HG03432 (cell line): ENCODE results near the gene MEMO1.
"Not testable (repeated sequence)": the region's sequence is repeated elsewhere in the genome, so short reads cannot be mapped to it uniquely, and the experiment has no call there.

Source experiments
- ATAC-seq: cut with Tn5 transposase; IDR thresholded peaks from one replicate; pipeline ENCODE4 v1.9.1; 2021; ENCODE audit warnings: mild to moderate bottlenecking, moderate library complexity; ENCODE audit not compliant: unreplicated experiment

Gene MEMO1

GRCh38 chr2:31920962-31921361, 89.8 kb downstream of the MEMO1 start:
- ATAC-seq = no peak

DNA sequence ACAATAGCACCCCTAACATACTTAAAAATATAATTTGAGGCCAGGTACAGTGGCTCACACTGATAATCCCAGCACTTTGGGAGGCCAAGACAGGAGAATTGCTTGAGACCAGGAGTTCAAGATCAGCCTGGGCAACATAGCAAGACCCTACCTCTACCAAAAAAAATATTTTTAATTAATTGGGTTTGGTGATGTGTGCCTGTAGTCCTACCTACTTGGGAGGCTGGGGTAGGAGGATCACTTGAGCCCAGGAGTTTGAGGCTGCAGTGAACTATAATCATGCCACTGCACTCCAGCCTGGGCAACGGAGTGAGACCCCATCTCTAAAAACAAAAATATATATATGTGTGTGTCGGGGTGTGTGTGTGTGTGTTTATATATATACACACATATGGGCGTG, 91.3 kb downstream of the MEMO1 start:
- ATAC-seq = no peak

- ATAC-seq = no peak
Measured at GRCh38 chr2:31909661-31910060, 101.1 kb downstream of the MEMO1 start.

DNA sequence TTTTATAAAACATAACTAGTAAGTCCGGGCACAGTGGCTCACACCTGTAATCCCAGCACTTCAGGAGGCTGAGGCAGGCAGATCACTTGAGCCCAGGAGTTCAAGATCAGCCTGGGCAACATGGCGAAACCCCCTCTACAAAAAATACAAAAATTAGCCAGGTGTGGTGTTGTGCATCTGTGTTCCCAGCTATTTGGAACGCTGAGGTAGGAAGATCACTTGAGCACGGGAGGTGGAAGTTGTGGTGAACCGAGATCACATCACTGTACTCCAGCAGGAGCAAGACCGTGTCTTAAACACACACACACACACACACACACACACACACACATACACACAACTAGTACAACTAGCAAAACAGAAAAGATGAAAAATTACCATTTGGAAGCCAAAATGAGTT, 103.3 kb downstream of the MEMO1 start:
- not testable (repeated sequence) for ATAC-seq

DNA sequence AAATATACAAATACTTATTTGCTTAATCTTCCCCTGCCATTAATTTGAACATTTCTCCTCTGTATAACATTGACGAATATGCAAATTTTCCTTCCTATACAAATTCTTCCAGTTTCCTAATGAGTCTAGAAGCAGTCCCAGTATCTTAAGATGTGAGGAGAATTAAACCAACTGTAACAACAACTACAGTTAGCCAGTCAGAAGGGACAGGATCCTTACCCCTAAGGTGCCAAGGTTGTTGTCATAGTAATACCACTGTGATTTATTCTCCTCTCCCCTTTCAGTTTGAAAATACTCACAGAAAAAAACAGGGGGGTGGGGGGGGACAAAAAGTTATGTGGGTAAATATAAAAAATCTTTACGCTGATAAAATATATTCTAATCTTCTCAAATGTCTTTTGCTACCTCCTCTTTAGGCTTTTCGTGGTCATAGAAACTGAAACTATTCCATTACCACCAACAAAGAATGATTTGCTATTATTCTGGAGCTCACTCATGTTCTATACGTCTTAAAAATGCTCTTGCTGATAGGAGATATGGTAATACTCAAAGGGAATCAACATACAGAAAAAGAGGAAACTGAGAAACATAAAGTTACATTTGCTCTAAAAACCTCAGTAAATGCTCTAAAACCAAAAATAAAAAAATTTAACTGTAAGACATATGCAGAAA, 107.6 kb downstream of the MEMO1 start:
- ATAC-seq = no peak

DNA sequence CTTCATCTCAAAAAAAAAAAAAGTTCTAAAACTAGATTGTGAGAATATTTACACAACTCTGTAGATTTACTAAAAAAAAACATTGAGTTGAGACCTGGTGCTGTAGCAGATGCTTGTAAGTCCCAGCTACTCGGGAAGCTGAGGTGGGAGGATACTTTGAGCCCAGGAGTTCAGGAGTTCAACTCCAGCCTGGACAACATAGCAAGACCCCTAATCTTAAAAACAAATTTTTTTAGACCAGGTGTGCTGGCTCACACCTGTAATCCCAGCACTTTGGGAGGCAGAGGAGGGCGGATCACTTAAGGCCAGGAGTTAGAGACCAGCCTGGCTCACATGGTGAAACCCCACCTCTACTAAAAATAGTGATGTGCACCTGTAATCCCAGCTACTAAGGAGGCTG, 108.9 kb downstream of the MEMO1 start:
- no peak for ATAC-seq

DNA sequence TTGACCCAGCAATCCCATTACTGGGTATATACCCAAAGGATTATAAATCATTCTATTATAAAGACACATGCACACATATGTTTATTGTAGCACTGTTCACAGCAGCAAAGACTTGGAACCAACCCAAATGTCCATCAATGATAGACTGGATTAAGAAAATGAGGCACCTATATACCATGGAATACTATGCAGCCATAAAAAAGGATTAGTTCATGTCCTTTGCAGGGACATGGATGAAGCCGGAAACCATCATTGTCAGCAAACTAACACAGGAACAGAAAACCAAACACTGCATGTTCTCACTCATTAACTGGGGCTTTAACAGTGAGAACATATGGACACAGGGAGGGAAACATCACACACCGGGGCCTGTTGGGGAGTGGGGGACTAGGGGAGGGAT, 110.7 kb downstream of the MEMO1 start:
- ATAC-seq = not testable (repeated sequence)

DNA sequence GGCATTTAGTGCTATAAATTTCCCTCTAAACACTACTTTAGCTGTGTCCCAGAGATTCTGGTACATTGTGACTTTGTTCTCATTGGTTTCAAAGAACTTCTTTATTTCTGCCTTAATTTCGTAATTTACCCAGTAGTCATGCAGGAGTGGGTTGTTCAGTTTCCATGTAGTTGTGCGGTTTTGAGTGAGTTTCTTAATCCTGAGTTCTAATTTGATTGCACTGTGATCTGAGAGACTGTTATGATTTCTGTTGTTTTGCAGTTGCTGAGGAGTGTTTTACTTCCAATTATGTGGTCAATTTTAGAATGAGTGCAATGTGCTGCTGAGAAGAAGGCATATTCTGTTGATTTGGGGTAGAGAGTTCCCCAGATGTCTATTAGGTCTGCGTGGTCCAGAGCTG, 112.5 kb downstream of the MEMO1 start:
- ATAC-seq = not testable (repeated sequence)

DNA sequence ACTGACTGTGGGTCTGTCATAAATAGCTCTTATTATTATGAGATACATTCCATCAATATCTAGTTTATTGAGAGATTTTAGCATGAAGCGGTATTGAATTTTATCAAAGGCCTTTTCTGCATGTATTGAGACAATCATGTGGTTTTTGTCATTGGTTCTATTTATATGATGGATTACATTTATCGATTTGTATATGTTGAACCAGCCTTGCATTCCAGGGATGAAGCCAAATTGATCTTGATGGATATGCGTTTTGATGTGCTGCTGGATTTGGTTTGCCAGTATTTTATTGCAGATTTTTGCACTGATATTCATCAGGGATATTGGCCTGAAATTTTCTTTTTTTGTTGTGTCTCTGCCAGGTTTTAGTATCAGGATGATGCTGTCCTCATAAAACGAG, 113.5 kb downstream of the MEMO1 start:
- not testable (repeated sequence) for ATAC-seq

DNA sequence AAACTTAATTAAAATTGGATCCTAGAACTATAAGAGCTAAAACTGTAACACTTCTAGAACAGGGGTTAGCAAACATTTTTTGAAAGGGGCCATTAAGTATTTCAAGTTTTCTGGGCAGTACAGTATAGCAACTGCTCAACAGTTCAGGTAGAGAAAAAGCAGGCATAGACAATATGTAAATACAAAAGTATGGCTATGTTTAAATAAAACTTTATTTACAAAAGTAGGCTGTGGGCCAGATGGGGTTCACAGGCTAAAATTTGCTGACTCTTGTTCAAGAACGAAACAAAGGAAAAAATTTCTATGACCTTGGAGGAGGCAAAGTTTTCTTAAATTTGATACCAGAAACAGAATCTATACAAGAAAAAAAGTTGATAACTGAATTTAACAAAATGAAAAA, 114.5 kb downstream of the MEMO1 start:
- no peak for ATAC-seq

DNA sequence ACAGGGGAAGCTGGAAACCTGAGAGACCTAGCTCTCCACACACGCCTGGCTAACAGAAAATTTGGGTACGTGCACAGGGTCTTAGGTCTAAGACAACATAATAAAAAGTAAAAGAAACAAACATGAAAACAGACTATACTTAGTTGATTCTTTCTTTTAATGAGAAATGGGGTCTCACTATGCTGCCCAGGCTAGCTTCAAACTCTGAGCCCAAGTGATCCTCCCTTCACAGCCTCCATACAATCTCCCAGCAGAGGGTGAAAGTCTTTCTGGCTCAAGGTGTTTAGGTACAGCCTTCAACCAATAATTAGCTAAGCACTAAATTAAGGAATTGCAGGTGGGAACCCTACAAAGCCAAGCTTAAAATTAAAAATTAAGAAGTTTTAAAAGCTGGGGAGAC, 116.2 kb downstream of the MEMO1 start:
- ATAC-seq = no peak

DNA sequence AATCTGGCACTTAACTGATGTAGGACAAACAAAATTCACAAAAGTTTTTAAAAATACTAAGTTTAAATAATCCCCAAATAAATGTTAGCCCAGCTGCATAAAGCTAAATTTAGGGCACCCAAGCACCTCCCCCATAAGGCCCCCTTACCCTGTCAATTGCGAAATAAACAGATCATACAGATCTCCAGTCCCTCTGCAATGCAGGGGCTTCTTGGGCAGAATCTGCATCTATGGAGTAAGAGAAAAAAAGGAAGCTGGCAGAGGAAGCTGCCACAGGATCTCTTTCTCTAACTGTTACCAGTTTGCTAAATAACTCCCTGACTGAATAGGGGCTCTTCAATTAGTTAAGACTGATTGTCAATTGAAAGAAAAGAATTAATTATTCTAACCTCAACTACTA, 117.7 kb downstream of the MEMO1 start:
- no peak for ATAC-seq

DNA sequence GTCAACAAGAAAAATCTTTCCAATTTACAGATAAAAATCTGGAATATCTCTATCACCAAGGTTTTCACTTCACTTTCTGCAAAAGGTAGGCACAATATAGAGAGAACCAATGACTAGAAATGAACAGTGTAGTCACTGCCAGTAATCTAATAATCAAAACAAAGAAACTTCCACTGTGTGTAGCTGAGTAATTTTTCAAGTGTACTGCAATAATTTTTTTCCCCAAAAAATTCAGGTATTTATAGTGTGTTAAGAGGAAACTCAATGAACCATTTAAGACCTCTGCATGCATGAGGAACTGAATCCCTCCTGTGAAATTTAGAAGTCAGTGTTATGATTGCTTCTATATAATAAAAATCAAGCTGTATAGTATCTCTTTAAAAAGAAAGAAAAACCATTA, 121.8 kb downstream of the MEMO1 start:
- no peak for ATAC-seq

GRCh38 chr2:31888550-31888949, 122.3 kb downstream of the MEMO1 start:
- no peak for ATAC-seq

DNA sequence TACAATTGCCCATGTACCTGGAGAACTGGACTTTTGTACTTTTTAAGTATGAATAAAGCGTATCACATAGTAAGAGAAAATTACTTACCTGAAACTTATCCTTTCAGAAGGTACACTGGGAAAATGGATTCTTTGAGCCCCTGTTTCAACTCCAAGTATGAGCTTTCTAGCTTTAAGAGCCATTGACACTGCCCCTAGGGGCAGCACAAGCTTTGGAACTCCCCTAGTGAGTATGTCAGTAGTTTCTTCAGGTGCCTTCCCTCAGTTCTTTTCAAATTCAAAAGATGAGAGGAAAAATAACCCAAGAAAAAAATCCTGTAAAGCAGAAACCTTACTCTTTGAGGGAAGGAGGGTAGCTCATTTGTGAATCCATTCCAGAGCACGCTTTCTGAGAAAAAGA, 124.1 kb downstream of the MEMO1 start:
- ATAC-seq = no peak

DNA sequence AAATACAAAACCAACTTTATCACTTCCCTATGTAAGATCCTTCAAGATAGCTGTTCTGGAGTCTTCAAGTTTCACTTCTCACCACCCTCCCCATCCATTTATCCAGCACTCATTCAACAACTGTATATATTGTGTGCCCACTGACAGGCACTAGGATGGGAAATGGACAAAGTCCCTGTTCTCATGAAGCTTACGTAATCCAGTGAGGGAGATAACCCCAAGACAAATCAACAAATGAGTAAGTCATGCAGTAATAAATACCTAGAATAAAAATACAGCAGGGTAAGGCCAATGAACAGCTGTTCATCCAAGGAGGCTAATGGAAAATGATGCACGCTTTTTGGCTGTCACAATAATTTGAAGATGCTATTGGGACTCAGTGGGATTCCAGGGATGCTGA, 133.8 kb downstream of the MEMO1 start:
- ATAC-seq = no peak

DNA sequence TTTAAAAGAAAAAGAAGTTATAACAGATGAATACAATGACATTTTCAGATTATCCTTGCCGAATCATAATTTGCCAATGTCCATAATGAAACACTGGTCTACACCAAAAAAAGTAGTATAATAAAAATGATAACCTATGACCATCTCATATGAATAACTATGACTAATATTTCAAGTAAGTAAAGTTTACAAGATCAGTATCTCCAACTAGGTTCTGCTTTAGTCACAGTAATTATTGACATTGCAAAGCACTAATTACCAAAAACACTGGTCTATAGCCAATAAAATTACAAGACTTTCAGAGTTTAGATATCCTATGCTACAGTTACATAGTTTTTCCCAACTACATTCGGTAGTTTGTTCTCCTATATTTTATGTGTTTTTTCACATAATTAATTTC, 136.7 kb downstream of the MEMO1 start:
- no peak for ATAC-seq

DNA sequence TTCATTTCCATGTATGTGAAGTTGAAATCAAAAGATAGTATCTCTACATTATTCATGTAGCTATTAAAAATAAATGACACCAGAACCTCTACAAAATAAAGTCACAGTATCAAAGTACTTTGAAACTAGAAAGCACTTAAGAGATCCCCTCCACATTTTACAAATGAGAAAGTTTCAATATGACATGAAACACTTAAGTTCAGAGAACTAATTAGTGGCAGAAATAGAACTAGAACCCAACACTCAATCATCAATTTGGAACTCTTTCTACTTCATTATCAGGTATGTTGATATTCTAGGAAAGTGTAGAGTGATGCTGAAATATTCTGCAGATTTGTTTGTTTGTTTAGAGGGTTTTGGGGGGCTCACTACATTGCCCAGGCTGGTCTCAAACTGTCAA, 145.6 kb downstream of the MEMO1 start:
- ATAC-seq = no peak

DNA sequence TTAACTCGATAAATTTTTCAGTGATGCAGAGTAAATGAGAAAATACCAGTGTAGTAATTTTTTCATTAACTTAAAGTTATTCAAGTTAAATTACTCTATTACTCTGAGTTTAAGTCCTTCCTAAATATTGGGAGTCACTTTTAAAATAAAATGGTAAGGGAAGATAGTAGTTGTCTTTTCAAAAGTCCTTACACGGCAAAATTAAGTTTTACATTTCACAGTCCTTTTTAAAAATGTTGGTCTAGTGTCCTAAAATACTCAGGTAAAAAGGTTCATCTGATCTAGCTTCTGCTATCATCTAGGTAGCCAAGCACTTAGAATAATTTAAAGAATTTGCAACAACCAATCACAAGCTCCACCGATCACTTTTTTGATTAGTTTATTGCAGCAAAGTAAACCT, 146.9 kb downstream of the MEMO1 start:
- no peak for ATAC-seq

GRCh38 chr2:31863015-31863656, 147.7 kb downstream of the MEMO1 start:
- not testable (repeated sequence) for ATAC-seq

GRCh38 chr2:31859959-31860358, 150.8 kb downstream of the MEMO1 start:
- ATAC-seq = no peak

DNA sequence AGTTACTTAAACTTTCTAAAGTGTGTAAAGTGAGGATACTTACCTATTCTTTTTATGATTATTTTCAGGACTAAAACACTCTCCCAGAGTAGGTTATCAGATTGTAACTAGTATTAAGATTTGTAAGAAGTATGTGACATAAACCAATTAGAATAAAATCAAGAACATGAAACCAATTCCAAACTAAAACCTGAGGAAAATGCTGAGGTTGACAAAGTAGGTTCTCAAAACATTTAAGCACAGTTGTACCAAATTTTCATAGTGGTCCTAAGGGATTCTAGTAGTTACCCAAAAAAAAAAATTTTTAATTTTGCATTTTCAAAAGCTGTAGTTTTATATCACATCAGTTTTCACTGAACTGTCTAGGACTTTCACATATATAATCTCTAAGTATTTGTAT, 157.3 kb downstream of the MEMO1 start:
- no peak for ATAC-seq

DNA sequence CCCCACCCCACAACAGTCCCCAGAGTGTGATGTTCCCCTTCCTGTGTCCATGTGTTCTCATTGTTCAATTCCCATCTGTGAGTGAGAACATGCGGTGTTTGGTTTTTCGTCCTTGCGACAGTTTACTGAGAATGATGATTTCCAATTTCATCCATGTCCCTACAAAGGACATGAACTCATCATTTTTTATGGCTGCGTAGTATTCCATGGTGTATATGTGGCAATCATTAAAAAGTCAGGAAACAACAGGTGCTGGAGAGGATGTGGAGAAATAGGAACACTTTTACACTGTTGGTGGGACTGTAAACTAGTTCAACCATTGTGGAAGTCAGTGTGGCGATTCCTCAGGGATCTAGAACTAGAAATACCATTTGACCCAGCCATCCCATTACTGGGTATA, 168.7 kb downstream of the MEMO1 start:
- ATAC-seq = not testable (repeated sequence)
